Mucosa of stomach (tissue), 1 donor: Measurements from ENCODE around the gene ETV5.

ENCODE experiments used
- H3K27me3 ChIP-seq: one replicate; pipeline ENCODE4 v1.7.0; 2013; ENCODE audit warnings: mild to moderate bottlenecking, low read length; ENCODE audit not compliant: control insufficient read depth, insufficient read depth
- H3K36me3 ChIP-seq: one replicate; pipeline ENCODE4 v1.7.0; 2013; ENCODE audit warnings: low read length; ENCODE audit not compliant: control insufficient read depth, insufficient read depth
- H3K4me1 ChIP-seq: one replicate; pipeline ENCODE4 v1.7.0; 2013; ENCODE audit warnings: mild to moderate bottlenecking, low read length; ENCODE audit not compliant: control insufficient read depth, insufficient read depth
- H3K4me3 ChIP-seq: one replicate; pipeline ENCODE4 v1.7.0; 2013; ENCODE audit warnings: low read length
- H3K9ac ChIP-seq: one replicate; pipeline ENCODE4 v1.7.0; 2013; ENCODE audit warnings: mild to moderate bottlenecking, low read length, moderate library complexity
- H3K9me3 ChIP-seq: one replicate; pipeline ENCODE4 v1.7.0; 2013; ENCODE audit warnings: mild to moderate bottlenecking, low read length, moderate library complexity; ENCODE audit not compliant: control insufficient read depth
- donor health status: Pancreatic carcinoma.

Gene ETV5

DNA sequence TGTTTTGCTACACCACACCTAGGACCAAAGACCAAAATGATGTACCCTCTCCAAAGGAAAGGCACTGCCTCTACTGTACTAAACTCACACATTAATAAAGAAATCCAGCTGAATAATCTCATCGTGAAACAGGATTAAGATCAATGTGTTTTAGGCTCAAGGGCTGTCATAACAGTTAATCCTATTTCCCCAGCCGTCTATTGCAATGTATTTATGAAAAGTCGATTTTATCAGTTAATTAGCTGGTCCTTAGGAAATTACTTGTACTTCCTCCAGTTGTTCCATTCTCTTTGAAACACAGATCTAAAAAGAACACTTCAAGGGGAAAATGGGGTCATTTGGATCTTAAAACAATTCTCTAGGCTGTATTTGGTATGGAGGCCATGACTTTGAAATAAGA, 8.5 kb downstream of the ETV5 start:
- H3K4me1 ChIP-seq, result peaks cover 46% of the 10 kb centered on the region
- no peak overlapping the region for H3K9ac ChIP-seq
- no peaks in the 10 kb centered on the region for H3K27me3 ChIP-seq
- no peak overlapping the region for H3K4me3 ChIP-seq
- H3K36me3 ChIP-seq, result no peaks in the 10 kb centered on the region
- H3K9me3 ChIP-seq, result no peaks in the 10 kb centered on the region

DNA sequence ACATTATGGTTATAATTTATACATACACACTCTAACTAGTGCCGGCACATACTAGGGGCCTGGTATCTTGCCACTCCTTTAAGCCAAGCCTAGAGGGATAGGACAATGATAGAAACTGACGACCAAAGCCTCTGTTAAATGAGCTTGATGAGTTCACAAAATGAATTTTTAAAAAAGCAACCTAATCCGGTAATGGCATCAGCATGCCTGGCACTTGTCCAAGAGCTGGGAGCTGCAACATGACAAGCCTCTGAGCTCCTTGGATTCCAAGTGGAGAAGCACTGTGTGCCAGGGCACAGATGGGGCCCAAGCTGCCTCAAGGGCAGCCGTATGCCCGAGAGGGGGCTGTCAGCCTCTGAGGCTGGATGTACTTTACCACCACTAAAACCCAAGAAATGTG, 9.7 kb downstream of the ETV5 start:
- no peaks in the 10 kb centered on the region for H3K36me3 ChIP-seq
- no peak overlapping the region for H3K4me3 ChIP-seq
- H3K4me1 ChIP-seq, result peaks cover 55% of the 10 kb centered on the region
- no peaks in the 10 kb centered on the region for H3K9me3 ChIP-seq
- no peak overlapping the region for H3K9ac ChIP-seq
- no peaks in the 10 kb centered on the region for H3K27me3 ChIP-seq

DNA sequence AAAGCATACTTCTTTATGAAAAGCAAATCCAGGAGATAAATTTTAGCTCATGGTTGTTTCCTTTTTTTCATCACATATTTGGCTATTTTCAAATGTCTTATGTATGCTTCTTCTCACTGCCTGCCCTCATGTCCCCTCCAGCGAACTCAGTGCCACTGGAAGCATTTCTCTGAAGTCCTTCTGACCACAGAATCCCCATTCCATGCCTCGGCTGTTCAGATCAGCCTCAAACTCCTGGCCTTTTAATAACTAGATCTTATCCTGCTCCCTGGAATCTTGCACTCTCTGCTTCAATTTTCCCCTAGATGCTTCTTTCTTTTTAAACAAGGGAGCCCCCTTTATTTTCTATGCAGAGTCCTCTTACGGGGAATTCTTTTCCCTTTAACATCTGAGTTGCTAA, 10.1 kb downstream of the ETV5 start:
- Histone ChIP-seq H3K36me3 (no peaks in the 10 kb centered on the region), H3K4me1 (peaks cover 59% of the 10 kb centered on the region), H3K9ac (peak overlapping the region; percentile 30), H3K9me3 (no peaks in the 10 kb centered on the region), H3K27me3 (no peaks in the 10 kb centered on the region), H3K4me3 (no peak overlapping the region)

DNA sequence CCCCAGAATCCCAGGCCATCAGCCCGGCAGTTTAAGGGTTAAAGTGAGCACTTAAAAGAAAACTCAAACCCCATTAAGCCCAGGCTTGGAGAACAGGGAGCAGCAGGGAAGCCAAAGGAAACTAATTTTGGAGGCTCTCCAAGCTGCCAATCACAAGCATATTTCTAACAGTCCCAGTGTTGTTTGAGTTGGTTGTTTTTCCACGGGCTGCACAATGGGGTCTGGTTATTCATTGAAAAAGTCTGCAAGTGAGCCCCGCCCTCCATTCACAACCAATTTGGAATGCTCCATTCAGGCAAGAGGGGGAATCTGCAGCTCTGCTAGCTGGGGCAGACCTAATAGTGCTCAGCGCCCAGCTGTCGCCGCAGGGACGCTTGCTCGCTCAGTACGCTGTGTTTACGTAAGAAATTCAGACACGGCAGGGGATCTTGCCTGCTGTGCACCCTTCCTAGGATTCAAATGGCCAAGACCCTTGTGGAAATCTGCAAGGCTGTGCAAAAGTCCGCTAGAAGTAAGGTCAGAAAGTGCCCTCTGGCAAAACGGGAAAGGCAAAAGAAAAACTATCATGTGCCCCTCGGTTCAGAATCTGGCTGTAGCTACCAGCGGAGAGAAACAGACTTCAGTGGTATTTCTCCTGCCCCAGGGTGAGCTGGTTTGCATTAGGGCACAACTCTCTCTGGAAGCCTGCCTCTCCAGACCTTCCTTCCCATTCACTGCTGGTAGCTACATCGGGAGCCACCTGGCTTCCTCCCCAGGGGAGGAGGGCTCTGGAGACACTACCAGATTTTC, 11.0 kb downstream of the ETV5 start:
- Histone ChIP-seq H3K36me3 (no peaks in the 10 kb centered on the region), H3K9me3 (no peaks in the 10 kb centered on the region), H3K4me3 (no peak overlapping the region), H3K4me1 (peaks cover 56% of the 10 kb centered on the region), H3K27me3 (no peaks in the 10 kb centered on the region), H3K9ac (peak overlapping the region; percentile 36)

DNA sequence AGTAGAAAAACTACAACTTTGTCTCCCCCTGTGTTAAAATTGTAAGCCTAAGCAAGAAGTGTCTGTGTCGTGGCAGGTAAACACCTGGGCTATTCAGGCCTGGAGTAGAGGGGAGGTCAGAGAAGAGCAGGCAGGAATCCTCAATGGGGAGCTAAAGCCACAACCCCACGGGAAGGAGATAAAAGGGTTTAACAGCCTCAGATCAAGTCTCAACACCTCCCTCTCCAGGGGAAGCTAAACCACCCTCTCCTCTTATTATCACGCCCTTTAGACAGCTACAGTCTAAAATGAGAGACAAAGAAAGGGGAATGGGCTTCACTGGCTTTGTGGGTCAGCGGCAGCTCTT, 11.6 kb downstream of the ETV5 start:
- H3K27me3 ChIP-seq, result no peaks in the 10 kb centered on the region
- H3K36me3 ChIP-seq, result no peaks in the 10 kb centered on the region
- H3K4me3 ChIP-seq, result no peak overlapping the region
- H3K9me3 ChIP-seq, result no peaks in the 10 kb centered on the region
- peaks cover 55% of the 10 kb centered on the region for H3K4me1 ChIP-seq
- H3K9ac ChIP-seq, result peak overlapping the region; percentile 36

DNA sequence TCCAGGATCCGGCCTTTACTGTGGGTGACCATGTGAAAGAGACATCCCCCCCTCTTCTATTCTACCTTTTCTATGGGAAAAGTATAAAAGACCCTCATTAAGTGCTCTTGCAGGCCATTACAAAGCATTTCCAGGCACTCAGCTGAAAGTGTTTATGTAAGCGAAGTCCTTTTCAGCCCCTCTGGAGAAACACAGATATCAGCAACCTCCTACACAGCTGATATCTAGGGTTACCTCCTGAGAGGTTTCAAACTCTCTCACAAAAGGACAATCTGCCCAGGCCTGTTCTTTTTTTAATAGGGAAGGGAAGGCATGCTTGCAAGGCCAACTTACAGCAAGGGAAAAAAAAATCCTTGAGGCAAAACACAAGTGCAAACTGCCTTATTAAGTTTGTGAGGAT, 12.6 kb downstream of the ETV5 start:
- no peaks in the 10 kb centered on the region for H3K27me3 ChIP-seq
- H3K9me3 ChIP-seq, result no peaks in the 10 kb centered on the region
- H3K9ac ChIP-seq, result peak overlapping the region; percentile 35
- H3K36me3 ChIP-seq, result no peaks in the 10 kb centered on the region
- H3K4me1 ChIP-seq, result peaks cover 61% of the 10 kb centered on the region
- H3K4me3 ChIP-seq, result no peak overlapping the region

DNA sequence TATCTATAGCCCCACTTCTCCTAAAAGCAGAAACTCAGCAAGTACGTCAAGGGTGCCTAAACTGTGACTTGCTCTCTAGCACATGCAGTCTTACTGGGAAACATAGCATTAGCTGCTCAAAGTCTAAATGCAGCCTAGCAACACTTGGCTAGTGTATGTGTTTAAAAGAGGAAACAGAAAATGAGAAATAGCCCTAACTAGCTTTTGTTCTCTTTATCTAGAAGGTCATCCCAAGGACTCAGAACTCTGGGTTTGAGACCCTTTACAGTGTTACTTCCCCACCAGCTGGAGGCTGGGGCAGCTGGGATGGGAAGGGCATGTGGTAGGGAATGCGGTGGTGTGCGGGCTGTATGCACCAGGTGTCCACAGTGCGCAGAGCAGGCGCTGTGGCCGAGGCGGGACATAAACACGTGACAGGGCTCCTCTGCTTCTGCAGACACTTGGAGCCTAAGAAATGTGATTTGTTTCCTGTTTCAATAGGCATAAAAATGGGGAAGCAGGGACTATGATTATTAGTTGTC, 13.3 kb downstream of the ETV5 start:
- no peaks in the 10 kb centered on the region for H3K27me3 ChIP-seq
- H3K4me1 ChIP-seq, result peaks cover 67% of the 10 kb centered on the region
- H3K9ac ChIP-seq, result no peak overlapping the region
- no peaks in the 10 kb centered on the region for H3K9me3 ChIP-seq
- H3K36me3 ChIP-seq, result no peaks in the 10 kb centered on the region
- H3K4me3 ChIP-seq, result no peak overlapping the region

DNA sequence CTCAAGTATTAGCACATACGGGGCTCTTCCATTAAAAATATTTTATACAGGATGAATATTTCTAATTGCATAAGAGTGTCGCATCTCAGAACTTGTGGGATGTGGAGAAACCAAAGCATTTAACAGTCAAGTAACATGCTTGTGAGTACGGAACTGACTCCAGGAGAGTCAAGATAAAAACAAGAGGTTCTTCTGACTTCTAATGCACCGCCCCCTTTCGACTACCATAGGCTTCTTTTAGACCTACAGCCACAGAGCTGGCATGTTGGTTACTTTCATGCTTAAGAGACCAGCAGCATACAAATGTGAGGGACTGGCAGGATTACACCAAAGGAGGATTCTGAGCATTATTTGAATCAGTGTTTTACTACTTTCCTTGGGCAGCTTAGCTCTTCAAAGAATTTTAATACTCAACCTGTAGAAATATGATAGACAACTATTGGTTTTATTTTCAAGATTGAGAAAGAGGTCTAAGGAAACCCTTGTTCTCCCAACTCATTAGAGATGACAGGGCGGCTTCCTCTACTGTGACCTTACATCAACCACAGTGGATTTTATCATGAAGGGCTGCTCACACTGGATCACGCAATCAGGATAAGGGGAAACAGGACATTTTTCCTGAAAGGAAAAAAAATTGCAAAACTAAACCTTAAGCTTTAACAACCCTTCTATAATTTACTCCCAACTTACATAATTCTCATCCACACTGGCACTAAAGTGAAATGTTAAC, 14.0 kb downstream of the ETV5 start:
- no peaks in the 10 kb centered on the region for H3K9me3 ChIP-seq
- no peaks in the 10 kb centered on the region for H3K36me3 ChIP-seq
- peaks cover 68% of the 10 kb centered on the region for H3K4me1 ChIP-seq
- no peaks in the 10 kb centered on the region for H3K27me3 ChIP-seq
- H3K9ac ChIP-seq, result no peak overlapping the region
- no peak overlapping the region for H3K4me3 ChIP-seq

DNA sequence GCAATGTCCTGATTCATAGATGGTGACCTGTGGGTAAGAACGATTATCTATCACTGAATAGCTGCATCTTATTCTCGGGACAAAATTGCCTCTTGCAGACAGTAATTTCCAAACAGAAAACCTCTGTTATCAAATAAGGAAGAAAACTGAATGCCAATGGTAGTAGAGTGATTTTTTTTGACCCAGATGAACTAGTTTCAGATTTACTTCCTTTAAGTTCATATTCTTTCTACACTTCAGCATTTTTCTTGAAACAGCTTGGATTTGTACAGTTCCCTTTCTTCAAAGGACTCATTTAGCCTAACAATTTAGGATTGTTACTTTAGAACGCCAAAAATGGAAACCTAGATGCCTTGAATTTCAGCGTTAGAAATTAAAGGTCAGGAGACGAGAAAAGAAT, 14.6 kb downstream of the ETV5 start:
- no peak overlapping the region for H3K4me3 ChIP-seq
- H3K27me3 ChIP-seq, result no peaks in the 10 kb centered on the region
- no peak overlapping the region for H3K9ac ChIP-seq
- no peaks in the 10 kb centered on the region for H3K9me3 ChIP-seq
- H3K4me1 ChIP-seq, result peaks cover 66% of the 10 kb centered on the region
- H3K36me3 ChIP-seq, result no peaks in the 10 kb centered on the region

DNA sequence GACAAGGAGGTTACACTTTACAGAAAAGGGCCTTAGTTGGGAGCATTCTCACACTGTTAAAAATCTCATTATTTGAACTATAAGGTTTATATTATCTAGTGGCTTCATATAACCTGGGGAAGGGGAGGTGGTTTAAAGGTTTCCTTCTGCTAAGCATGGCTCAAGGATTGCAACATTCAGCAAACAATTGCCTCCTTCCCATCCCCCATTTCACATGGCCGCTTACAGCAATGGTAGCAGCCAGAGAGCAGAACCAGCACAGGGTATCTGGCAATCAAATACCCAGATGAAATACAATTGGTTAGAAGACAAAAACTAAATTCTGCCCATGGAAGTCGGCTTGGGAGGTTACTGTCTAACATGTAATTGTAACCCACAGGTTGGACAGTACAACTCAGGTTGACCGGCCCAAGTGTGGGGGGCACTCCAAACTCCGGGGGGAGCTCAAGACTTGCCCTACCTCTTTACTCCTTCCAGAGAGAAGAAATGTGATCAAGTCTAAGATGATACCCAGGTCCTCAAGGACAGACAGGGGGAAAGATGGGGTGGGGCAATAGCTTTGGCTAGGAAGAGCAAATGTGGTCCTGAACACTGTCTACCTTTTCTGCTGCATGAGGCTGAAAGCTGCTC, 15.5 kb downstream of the ETV5 start:
- H3K9ac ChIP-seq, result no peak overlapping the region
- peaks cover 58% of the 10 kb centered on the region for H3K4me1 ChIP-seq
- H3K4me3 ChIP-seq, result no peak overlapping the region
- no peaks in the 10 kb centered on the region for H3K36me3 ChIP-seq
- H3K9me3 ChIP-seq, result no peaks in the 10 kb centered on the region
- no peaks in the 10 kb centered on the region for H3K27me3 ChIP-seq

DNA sequence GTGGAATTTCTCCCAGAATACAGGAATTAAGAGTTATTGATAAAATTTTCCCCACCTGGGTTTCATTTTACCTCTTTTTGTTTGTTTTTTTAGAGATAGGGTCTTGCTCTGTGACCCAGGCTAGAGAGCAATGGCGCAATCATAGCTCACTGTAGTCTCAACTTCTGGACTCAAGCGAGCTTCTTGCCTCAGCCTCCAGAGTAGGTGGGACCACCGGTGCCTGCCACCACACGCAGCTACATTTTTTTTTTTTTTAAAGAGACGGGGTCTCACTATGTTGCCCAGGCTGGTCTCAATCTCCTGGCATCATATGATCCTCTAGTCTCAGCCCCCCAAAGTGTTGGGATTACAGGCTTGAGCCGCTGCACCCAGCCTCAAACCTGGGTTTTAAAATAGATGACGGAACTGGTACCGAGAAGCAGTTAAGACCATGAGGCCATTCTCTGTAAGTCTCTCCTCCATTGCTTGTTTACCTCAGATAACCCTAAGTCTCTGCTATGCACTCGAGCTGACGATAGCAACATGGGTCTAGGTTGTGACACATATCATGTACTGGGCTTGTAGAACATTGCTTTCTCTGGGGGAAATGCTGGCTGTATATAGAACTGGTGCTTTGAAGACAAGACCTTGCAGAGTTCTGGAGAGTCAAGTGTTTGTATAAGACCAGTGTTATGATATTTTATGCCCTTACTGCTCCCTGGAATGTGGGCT, 16.4 kb downstream of the ETV5 start:
- no peaks in the 10 kb centered on the region for H3K27me3 ChIP-seq
- no peak overlapping the region for H3K4me3 ChIP-seq
- H3K9me3 ChIP-seq, result no peaks in the 10 kb centered on the region
- no peak overlapping the region for H3K9ac ChIP-seq
- H3K36me3 ChIP-seq, result no peaks in the 10 kb centered on the region
- H3K4me1 ChIP-seq, result peaks cover 52% of the 10 kb centered on the region

DNA sequence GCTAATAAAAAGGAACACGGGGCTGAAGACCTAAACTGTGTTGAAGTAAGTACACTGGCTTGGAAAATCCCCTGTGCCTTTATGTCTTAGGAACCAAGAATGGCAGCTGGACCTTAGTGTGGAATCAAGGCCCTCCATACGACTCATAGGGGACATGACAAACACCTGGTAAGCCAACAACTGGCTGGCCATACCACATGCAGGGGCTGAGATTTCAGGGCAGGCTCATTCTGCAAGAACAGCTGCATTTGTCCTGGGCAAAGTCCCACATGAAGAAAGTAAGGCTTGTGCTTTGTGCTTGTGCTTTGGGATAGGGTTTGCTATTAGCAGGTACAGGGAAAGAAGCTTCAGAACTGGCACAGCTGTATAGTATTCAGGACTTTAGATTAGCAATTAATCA, 18.0 kb downstream of the ETV5 start:
- Histone ChIP-seq H3K36me3 (no peaks in the 10 kb centered on the region), H3K9me3 (no peaks in the 10 kb centered on the region), H3K27me3 (no peaks in the 10 kb centered on the region), H3K4me1 (peaks cover 36% of the 10 kb centered on the region), H3K4me3 (no peak overlapping the region), H3K9ac (no peak overlapping the region)
